GM12878 (cell line): ENCODE results near the gene NAA35.

ENCODE experiments used
- POLR2A ChIP-seq: IDR thresholded peaks from 2 replicates; pipeline ENCODE4 v1.6.1; 2011; ENCODE audit warnings: low read depth, mild to moderate bottlenecking, low read length
- POLR2AphosphoS5 ChIP-seq: IDR thresholded peaks from 2 replicates; pipeline ENCODE4 v1.6.1; 2011; ENCODE audit warnings: mild to moderate bottlenecking, low read length, inconsistent platforms
- TF ChIP-seq, protein P1 (sequence below), 3 experiments: IDR thresholded peaks in 2 of 3; conservative IDR thresholded peaks in 1 of 3; 2 replicates each; pipeline ENCODE4 v1.5.1; 2011; ENCODE audit warnings: low read depth in 3 of 3, low read length in 3 of 3, mild to moderate bottlenecking in 3 of 3, control low read depth in 2 of 3, moderate library complexity in 2 of 3, inconsistent platforms in 1 of 3, mixed read lengths in 1 of 3; ENCODE audit not compliant: control insufficient read depth in 2 of 3, insufficient read depth in 1 of 3; ENCODE audit errors: extremely low read depth in 1 of 3

DNA sequence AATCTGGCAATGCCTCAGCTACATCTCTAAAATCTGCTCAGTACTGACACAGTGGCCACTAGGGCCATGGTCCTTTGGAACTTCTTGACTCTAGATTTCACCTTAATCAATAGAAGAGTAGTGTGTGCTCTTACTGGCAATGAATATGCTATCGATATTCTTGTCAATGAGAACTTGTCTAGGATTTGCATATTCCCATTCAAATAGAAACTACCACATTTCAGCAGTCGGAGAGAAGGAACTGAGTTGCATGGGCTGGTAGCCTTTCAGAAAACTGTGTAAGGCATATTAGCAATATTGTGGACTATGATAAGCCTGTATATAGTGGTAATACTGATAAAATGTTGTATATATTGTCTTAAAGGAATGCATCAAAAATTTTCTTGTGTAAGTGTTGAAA, 45.3 kb upstream of the NAA35 start:
- no peak for TF ChIP-seq POLR2AphosphoS5
- TF ChIP-seq, protein P1, sequence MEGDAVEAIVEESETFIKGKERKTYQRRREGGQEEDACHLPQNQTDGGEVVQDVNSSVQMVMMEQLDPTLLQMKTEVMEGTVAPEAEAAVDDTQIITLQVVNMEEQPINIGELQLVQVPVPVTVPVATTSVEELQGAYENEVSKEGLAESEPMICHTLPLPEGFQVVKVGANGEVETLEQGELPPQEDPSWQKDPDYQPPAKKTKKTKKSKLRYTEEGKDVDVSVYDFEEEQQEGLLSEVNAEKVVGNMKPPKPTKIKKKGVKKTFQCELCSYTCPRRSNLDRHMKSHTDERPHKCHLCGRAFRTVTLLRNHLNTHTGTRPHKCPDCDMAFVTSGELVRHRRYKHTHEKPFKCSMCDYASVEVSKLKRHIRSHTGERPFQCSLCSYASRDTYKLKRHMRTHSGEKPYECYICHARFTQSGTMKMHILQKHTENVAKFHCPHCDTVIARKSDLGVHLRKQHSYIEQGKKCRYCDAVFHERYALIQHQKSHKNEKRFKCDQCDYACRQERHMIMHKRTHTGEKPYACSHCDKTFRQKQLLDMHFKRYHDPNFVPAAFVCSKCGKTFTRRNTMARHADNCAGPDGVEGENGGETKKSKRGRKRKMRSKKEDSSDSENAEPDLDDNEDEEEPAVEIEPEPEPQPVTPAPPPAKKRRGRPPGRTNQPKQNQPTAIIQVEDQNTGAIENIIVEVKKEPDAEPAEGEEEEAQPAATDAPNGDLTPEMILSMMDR (IDR thresholded peaks at IDR 0.05 in 2 of 3, conservative IDR thresholded peaks at IDR 0.05 in 1 of 3; ENCODE audit: control insufficient read depth in 2 of 3, extremely low read depth in 1 of 3, insufficient read depth in 1 of 3, low read depth in 3 of 3, low read length in 3 of 3) = no peak
- no peak for TF ChIP-seq POLR2A
